Measurements from ENCODE around the gene DTNA.

DTNA gene

DNA sequence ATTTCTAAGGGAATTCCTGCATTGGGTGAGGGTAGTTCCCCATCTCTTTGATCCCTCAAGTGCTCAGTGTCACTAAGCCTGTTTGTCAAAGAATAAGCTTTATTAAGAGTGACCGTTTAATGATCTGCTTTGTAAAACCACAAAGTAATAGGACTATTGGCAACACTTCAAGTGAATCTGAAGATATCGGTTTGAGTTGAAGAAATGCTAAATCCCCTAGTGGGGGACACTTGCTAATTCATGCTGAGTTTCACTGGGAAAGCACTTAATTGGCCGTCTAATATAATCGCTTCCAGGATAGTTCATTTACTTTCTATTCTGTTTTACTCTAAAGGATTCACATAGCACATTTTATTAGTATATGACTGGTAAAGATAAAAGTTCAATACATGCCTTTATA lies 54.4 kb downstream of the DTNA start:
- Histone ChIP-seq H3K9me3 (ENCODE audit: severe bottlenecking) (no peaks in the 10 kb centered on the region), H3K36me3 (no peaks in the 10 kb centered on the region), H3K27ac (no peak overlapping the region), H3K4me3 (ENCODE audit: low read depth, low read length) (no peak overlapping the region), H3K27me3 (ENCODE audit: insufficient read depth, low read depth, severe bottlenecking) (no peaks in the 10 kb centered on the region)
- DNase-seq, result no peak
- no peak for TF ChIP-seq CTCF (IDR thresholded peaks at IDR 0.05; ENCODE audit: low read depth, low read length)

- Histone ChIP-seq H3K27ac (no peak overlapping the region), H3K27me3 (ENCODE audit: insufficient read depth, low read depth, severe bottlenecking) (no peaks in the 10 kb centered on the region), H3K4me3 (ENCODE audit: low read depth, low read length) (no peak overlapping the region), H3K36me3 (no peaks in the 10 kb centered on the region), H3K9me3 (ENCODE audit: severe bottlenecking) (no peaks in the 10 kb centered on the region)
- TF ChIP-seq CTCF (IDR thresholded peaks at IDR 0.05; ENCODE audit: low read depth, low read length), result no peak
- no peak for DNase-seq
These were observed 57.5 kb downstream of the DTNA start for GRCh38 chr18:34767601-34768027.

DNA sequence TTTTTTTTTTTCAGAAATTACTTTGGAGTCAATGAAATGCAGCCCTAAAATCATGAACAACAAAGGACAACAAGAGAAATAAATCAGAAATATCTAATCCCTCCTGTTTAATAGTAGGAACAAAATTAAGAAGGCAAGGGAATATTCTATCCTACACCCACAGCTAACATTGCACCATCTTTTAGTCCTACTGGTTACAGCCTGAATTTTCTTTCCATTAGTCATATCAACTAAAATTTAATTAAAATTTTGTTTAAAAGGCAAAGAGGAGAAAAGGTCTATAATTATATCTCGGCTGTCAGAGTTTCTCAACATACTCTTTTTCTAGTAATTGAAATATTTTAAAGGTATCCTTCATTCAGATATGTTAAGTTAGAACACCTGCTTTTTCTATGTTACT lies 61.9 kb downstream of the DTNA start:
- no peak for DNase-seq
- TF ChIP-seq CTCF (IDR thresholded peaks at IDR 0.05; ENCODE audit: low read depth, low read length), result no peak
- Histone ChIP-seq H3K27me3 (ENCODE audit: insufficient read depth, low read depth, severe bottlenecking) (no peaks in the 10 kb centered on the region), H3K27ac (no peak overlapping the region), H3K36me3 (no peaks in the 10 kb centered on the region), H3K4me3 (ENCODE audit: low read depth, low read length) (no peak overlapping the region), H3K9me3 (ENCODE audit: severe bottlenecking) (no peaks in the 10 kb centered on the region)

- Histone ChIP-seq H3K36me3 (no peaks in the 10 kb centered on the region), H3K27ac (no peak overlapping the region), H3K4me3 (ENCODE audit: low read depth, low read length) (no peak overlapping the region), H3K9me3 (ENCODE audit: severe bottlenecking) (no peaks in the 10 kb centered on the region), H3K27me3 (ENCODE audit: insufficient read depth, low read depth, severe bottlenecking) (no peaks in the 10 kb centered on the region)
- TF ChIP-seq CTCF (IDR thresholded peaks at IDR 0.05; ENCODE audit: low read depth, low read length), result no peak
- DNase-seq, result no peak
These were observed 62.8 kb downstream of the DTNA start for GRCh38 chr18:34772887-34773286.

GRCh38 chr18:34773378-34773777 lies 63.3 kb downstream of the DTNA start:
- no peak overlapping the region for H3K4me3 ChIP-seq (ENCODE audit: low read depth, low read length)
- TF ChIP-seq CTCF (IDR thresholded peaks at IDR 0.05; ENCODE audit: low read depth, low read length), result no peak
- no peak overlapping the region for H3K27ac ChIP-seq

DNA sequence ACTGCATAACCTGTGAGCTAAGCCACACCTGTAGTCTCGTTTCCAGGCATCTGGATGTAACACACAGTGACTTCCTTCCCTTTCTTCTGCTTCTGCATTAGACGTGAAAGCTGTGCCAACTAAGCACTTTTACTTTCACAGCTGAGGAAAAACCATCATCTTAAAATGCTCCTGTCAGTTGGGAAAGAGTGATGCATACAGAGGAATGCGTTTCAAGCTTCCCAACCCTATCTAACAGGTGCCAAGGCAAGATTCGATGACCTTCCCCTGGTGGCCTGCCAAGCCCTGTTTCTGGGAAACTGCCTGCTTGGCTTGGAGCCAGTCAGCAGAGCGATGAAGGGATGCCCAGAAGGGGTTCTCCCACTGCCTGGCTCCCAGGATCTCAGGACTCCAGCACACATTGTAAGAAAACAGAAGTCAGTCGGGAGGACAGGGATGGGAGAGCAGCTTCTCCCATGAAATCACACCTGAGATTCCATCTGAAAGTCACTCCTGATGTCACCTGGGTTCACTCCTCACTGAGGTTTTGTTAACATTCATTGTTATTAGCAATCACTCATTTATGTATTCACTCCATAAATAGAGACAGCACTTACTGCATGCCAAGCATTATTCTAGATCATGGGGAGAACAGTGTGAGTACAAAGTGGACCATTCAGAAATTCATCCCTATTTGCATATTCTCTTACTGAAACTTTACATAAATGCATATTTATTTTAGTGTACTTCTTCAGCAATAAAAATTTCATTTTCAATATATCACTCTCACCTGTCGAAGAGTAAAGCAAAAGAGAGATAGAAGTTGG lies 64.1 kb downstream of the DTNA start:
- Histone ChIP-seq H3K27ac (no peak overlapping the region), H3K27me3 (ENCODE audit: insufficient read depth, low read depth, severe bottlenecking) (no peaks in the 10 kb centered on the region), H3K36me3 (no peaks in the 10 kb centered on the region), H3K9me3 (ENCODE audit: severe bottlenecking) (no peaks in the 10 kb centered on the region), H3K4me3 (ENCODE audit: low read depth, low read length) (no peak overlapping the region)
- TF ChIP-seq CTCF (IDR thresholded peaks at IDR 0.05; ENCODE audit: low read depth, low read length), result no peak
- no peak for DNase-seq

More at GRCh38 chr18:34773378-34773777, 63.3 kb downstream of the DTNA start:
- no peak for DNase-seq
- no peaks in the 10 kb centered on the region for H3K27me3 ChIP-seq (ENCODE audit: insufficient read depth, low read depth, severe bottlenecking)
- H3K36me3 ChIP-seq, result no peaks in the 10 kb centered on the region
- no peaks in the 10 kb centered on the region for H3K9me3 ChIP-seq (ENCODE audit: severe bottlenecking)
